Measurements from ENCODE around the gene CEP20.

DNA sequence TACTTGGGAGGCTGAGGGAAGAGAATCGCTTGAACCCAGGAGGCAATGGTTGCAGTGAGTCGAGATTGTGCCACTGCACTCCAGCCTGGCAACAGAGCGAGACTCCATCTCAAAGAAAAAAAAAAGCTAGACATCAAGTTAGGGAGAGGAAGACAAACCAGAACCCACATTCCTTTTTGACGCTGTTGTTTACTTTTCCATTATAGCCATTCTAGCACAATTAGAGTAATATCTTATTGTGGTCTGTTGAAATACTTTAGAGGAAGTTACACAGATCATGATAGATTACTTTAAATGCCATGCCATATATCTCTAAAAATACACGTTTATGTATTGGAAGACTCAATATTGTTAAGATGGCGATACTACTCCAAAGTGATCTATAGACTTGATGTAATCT is 44.5 kb upstream of the CEP20 start:
- TF ChIP-seq POLR2A (IDR thresholded peaks at IDR 0.05; ENCODE audit: low read depth, low read length) (no peak), POLR2AphosphoS5 (IDR thresholded peaks at IDR 0.05; ENCODE audit: low read depth, low read length) (no peak)

All from GM12891 (cell line).